B cell (primary cell): ENCODE data around the gene ERCC3.

ENCODE experiments used
- CTCF ChIP-seq: fragments of 200-600 bp; IDR thresholded peaks from one replicate; pipeline ENCODE4 v1.8.0; 2022; ENCODE audit warnings: antibody characterized with exemption, mild to moderate bottlenecking
- EZH2 ChIP-seq: IDR thresholded peaks from 2 replicates; pipeline ENCODE4 v1.6.1; 2012; ENCODE audit warnings: borderline replicate concordance, low read depth, mild to moderate bottlenecking, moderate library complexity, low read length; ENCODE audit not compliant: insufficient read depth, poor library complexity, severe bottlenecking

- TF ChIP-seq EZH2 = no peak
- TF ChIP-seq CTCF = no peak
Observed at GRCh38 chr2:127309468-127309867, 15.5 kb upstream of the ERCC3 start.
